Activated naive CD8-positive, alpha-beta T cell treated with anti-CD3 and anti-CD28 coated beads for 36 hours (primary cell): ENCODE data around the gene DLX4. TPM values are rescaled to one million over a fixed set of nuclear protein-coding genes. Genes with fewer than 3 reads are reported as not detected.
A peak's percentile ranks its signal among the peaks of the same experiment; 100 is the strongest.

Experiments used
- DNase-seq: peaks from one replicate; pipeline ENCODE4 v3.0.0; 2021
- H3K27ac Mint-ChIP-seq: one replicate; pipeline ENCODE4 v1.8.0; 2022; ENCODE audit warnings: mild to moderate bottlenecking, moderate library complexity, mixed read lengths
- H3K27me3 Mint-ChIP-seq: one replicate; pipeline ENCODE4 v1.8.0; 2022; ENCODE audit warnings: mild to moderate bottlenecking, mixed read lengths
- H3K36me3 Mint-ChIP-seq: one replicate; pipeline ENCODE4 v1.8.0; 2021; ENCODE audit warnings: mild to moderate bottlenecking, mixed read lengths
- H3K4me1 Mint-ChIP-seq: one replicate; pipeline ENCODE4 v1.8.0; 2021; ENCODE audit warnings: mixed read lengths
- H3K4me3 Mint-ChIP-seq: one replicate; pipeline ENCODE4 v1.8.0; 2022; ENCODE audit warnings: mild to moderate bottlenecking, moderate library complexity, mixed read lengths
- H3K9me3 Mint-ChIP-seq: one replicate; pipeline ENCODE4 v1.8.0; 2022; ENCODE audit warnings: mixed read lengths
- total RNA-seq, 2 experiments: library from RNA; stranded (reverse); gene quantifications; one replicate each; pipeline ENCODE4 v1.2.3, GENCODE V29; 2021

The DLX4 gene, protein sequence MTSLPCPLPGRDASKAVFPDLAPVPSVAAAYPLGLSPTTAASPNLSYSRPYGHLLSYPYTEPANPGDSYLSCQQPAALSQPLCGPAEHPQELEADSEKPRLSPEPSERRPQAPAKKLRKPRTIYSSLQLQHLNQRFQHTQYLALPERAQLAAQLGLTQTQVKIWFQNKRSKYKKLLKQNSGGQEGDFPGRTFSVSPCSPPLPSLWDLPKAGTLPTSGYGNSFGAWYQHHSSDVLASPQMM
- under 1 TPM; 0.62 to 0.70 TPM for total RNA-seq

DNA sequence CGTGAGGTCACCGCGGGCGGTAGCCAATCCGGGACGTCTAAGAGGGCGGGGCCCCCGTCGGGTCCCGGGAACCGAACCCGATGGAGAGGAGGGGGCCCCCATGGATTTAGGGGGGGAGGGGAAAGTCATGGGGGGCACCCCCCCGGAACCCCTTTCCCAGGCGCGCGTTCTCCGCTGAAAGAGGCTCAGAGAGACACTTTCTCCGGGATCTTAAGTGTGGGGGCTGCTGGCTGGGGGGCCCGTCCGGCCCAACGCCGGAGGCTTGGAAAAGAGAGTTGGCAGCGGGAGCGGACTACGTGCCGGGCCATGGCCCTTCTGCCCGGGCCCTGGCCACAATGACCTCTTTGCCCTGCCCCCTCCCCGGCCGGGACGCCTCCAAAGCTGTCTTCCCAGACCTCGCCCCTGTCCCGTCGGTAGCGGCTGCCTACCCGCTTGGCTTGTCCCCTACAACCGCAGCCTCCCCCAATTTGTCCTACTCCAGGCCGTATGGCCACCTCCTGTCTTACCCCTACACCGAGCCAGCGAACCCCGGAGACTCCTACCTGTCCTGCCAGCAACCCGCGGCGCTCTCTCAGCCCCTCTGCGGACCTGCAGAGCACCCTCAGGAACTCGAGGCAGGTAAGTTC lies at the start of gene DLX4:
Gene DLX4 (plus strand): TSS at position 57 of the 626 bp plus-strand sequence. CDS start 279 bp downstream, at position 336.
- H3K36me3 Mint-ChIP-seq: no peaks in the 10 kb centered on the region
- H3K4me3 Mint-ChIP-seq: peak within 1 kb of the TSS; percentile 87
- peaks cover 28% of the 10 kb centered on the region for H3K4me1 Mint-ChIP-seq
- peak within 1 kb of the TSS; percentile 79 for H3K27ac Mint-ChIP-seq
- no peaks in the 10 kb centered on the region for H3K9me3 Mint-ChIP-seq
- peaks cover 90% of the 10 kb centered on the region for H3K27me3 Mint-ChIP-seq
- DNase-seq: no peak

DNA sequence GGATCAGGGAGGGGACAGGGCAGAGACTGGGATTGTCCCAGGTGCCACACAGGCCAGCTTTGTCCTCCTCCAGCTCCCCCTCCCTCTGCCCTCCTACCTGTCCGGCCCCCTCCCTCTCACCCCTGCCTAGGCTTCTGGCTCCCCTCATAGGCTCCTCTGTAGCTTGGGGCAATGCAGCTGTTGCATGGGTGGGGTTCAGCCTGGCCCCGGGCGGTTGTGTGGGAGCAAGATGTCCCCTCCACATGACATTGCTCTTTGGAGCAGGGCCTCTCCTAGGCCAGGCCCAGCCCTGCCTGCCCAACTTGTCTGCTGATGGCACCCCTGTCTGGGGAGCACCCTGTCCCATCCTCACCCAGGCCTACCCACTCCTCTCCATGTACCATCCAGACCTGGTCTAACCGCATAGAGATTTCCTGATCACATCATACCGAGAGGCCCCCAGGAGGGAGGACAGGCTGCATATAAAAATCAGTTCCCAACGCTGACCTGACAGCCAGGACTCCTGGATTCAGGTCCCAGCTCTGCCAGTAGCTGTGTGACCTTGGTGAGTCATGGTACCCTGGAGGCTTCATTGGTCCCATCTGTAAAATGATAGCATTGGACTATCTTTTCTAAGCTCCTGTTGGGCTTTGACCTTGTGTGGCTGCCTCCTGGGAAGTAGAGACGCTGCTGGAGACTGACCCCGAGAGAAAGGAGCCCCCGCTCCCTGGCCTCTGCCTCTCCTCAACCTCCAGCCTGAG lies 48.8 kb upstream of the DLX4 start:
- Mint-ChIP-seq H3K27me3 (peaks cover 8% of the 10 kb centered on the region), H3K4me3 (no peak overlapping the region), H3K9me3 (no peaks in the 10 kb centered on the region), H3K4me1 (no peaks in the 10 kb centered on the region), H3K27ac (no peak overlapping the region), H3K36me3 (no peaks in the 10 kb centered on the region)
- DNase-seq: no peak

DNA sequence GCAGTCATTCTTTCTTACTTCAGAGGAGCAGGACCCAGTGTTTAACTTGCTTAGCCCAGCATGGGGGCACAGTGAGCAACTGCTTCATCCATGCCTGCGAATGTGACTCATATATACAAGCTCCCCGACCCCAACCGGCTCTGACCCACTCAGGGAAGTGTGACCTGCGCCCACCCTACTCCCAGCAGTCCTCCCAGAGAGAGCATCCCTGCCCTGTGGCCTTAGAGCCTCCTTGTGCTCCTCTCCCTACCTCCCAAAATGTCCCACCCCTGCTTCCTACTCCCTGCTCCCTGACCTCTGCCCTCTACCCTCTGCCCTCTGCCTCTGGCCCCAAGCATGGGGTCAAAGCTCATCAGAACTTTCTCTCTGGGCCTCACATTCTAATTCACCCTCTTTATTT lies 46.9 kb upstream of the DLX4 start:
- DNase-seq: no peak
- Mint-ChIP-seq H3K9me3 (no peaks in the 10 kb centered on the region), H3K4me1 (no peaks in the 10 kb centered on the region), H3K27ac (no peak overlapping the region), H3K4me3 (no peak overlapping the region), H3K27me3 (peaks cover 3% of the 10 kb centered on the region), H3K36me3 (no peaks in the 10 kb centered on the region)

DNA sequence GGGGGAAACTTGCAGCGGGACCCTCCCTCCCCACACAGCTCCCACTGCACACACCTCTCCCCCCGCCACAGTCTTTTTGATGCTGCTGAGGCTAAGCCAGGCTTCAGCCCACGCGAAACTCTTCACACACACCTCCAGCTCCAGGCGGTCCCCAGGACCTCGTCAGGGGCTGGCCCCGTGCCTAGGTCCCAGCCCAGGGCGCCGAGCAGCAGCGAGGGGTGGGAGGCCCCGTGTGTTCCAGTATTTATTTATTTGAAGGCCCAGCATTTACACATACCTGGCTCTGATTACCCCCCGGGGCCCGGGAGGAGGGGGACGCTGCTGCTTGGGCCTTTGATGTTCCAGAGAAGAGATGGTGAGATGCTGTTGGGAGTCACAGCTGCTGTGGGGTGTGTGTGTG lies 44.9 kb upstream of the DLX4 start:
- Mint-ChIP-seq H3K27ac (no peak overlapping the region), H3K36me3 (no peaks in the 10 kb centered on the region), H3K9me3 (no peaks in the 10 kb centered on the region), H3K4me3 (no peak overlapping the region), H3K4me1 (no peaks in the 10 kb centered on the region), H3K27me3 (peaks cover 9% of the 10 kb centered on the region)
- no peak for DNase-seq

DNA sequence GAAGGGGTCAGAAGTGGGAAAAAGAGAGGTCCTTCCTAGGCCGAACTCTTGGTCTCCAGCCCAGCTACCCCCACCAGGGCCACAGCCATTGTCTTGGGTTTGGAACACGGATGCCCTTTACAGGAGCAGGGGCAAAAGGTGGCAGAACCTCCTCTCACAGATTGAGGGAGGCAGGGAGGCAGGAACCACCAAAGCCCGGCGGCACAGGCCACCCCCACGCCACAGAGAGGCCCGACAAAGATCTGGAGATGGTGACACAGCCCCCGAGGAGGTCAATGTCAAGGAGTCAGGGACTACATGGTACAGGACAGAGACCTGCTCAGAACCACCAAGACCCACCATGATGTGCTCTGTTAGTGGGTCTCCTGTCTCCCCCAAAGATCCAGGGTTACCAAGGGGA lies 44.4 kb upstream of the DLX4 start:
- H3K27ac Mint-ChIP-seq: no peak overlapping the region
- no peak for DNase-seq
- H3K27me3 Mint-ChIP-seq: peaks cover 9% of the 10 kb centered on the region
- H3K4me1 Mint-ChIP-seq: no peaks in the 10 kb centered on the region
- no peaks in the 10 kb centered on the region for H3K9me3 Mint-ChIP-seq
- no peaks in the 10 kb centered on the region for H3K36me3 Mint-ChIP-seq
- no peak overlapping the region for H3K4me3 Mint-ChIP-seq

DNA sequence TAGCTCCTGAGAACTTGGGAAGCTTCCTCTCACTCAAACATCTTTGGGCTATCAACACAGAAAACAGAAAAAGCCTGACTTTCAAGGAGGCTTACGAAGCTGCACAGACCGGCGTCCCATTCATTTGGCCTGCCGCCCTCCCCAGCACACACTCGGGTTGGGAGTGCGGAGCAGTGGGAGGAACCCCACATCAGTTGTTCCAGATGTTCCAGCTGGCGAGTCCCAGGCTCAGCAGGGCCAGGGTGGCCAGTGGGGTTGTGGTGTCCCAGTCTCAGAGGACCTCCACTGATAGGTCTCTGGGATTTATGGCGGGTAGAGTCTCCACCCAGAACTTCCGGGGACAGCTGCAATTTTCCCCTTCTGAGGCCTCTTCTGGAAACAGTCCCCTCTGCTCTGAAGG lies 43.1 kb upstream of the DLX4 start:
- Mint-ChIP-seq H3K4me1 (no peaks in the 10 kb centered on the region), H3K27me3 (peaks cover 18% of the 10 kb centered on the region), H3K36me3 (no peaks in the 10 kb centered on the region), H3K27ac (no peak overlapping the region), H3K9me3 (no peaks in the 10 kb centered on the region), H3K4me3 (no peak overlapping the region)
- DNase-seq: no peak

DNA sequence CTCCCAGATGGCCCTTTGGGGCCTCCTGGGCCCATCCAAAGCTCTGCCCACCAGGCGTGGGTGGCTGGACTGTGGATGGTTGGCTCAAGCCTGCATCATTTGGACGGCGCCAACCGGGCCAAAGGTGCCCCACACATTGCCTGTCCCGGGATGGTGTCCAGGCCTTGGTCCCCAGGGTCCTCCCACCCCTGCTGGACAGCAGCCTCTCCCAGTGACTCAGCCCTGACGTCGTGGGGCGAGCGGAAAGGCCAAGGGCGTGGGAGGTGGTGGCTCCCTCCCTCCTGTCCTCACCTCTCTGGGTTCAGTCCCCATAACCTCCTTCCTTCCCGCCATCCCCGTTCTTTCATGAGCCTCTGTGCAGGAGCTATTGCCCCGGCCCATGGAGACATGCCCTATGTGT lies 42.1 kb upstream of the DLX4 start:
- Mint-ChIP-seq H3K36me3 (no peaks in the 10 kb centered on the region), H3K27me3 (peaks cover 24% of the 10 kb centered on the region), H3K27ac (no peak overlapping the region), H3K9me3 (no peaks in the 10 kb centered on the region), H3K4me3 (no peak overlapping the region), H3K4me1 (no peaks in the 10 kb centered on the region)
- DNase-seq: no peak

DNA sequence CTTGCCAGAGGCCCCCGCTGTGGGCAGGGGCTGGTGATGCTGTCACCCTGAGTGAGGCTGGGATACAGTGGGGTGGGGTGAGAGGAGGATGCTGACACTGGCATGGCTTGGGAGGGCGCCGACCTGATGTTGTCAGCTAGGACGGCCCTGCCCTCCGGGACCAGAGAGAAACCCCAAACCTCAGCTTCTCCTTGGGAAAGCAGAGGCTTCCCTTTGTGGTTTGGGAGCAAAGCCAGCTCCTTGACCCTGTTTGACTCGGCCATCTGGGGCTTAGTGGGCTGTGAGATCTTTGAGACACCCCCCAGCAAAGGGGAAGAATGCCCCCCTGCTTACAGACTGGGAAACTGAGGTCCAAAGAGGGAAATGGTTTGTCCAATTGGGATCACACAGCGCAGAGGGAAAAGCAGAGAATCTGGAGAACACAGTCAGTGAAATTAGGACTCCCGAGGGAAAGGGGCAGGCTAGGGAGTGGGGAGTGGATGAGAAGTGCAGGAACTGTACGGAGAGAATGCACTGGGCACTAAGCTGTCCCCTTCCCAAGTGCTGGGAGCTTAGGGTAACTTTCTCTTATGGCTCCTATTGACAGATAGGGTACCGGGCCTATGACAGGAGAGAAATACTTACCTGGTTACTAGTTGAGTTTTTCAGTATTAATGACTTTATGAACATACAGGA lies 40.7 kb upstream of the DLX4 start:
- Mint-ChIP-seq H3K4me1 (no peaks in the 10 kb centered on the region), H3K27ac (no peak overlapping the region), H3K36me3 (no peaks in the 10 kb centered on the region), H3K4me3 (no peak overlapping the region), H3K9me3 (no peaks in the 10 kb centered on the region), H3K27me3 (peaks cover 27% of the 10 kb centered on the region)
- no peak for DNase-seq

DNA sequence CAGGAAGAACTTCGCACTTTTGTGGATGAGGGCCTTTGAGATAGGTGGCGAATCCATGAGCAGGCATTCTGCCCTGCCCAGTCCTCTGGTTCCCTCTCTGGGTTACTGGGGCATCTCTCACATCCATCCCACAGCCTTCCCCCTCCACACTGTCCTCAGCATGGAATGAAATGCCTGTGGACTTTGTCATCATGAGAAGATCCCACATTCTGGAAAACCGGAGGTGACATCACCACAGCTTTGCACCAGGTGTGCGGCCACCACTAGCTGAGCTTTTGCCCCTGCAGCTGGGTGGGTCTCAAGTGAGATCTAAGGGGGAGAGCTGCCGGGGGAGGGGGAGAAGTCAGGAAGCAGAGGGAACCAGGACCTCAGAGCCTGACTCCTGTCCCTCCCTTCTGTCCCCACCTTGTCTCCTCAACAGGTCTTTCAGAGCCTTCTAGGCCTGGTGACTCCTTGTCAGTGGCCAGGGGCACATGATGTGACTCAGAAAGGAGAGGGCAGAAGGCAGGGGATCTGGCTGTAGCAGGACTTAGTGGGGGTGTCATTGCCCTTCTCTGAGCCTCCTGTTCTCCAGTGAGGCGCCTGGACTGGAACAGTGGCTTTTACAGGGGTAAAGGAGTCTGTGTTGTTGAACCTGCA lies 40.0 kb upstream of the DLX4 start:
- peaks cover 31% of the 10 kb centered on the region for H3K27me3 Mint-ChIP-seq
- no peaks in the 10 kb centered on the region for H3K4me1 Mint-ChIP-seq
- no peak for DNase-seq
- no peaks in the 10 kb centered on the region for H3K36me3 Mint-ChIP-seq
- H3K27ac Mint-ChIP-seq: no peak overlapping the region
- no peaks in the 10 kb centered on the region for H3K9me3 Mint-ChIP-seq
- no peak overlapping the region for H3K4me3 Mint-ChIP-seq

DNA sequence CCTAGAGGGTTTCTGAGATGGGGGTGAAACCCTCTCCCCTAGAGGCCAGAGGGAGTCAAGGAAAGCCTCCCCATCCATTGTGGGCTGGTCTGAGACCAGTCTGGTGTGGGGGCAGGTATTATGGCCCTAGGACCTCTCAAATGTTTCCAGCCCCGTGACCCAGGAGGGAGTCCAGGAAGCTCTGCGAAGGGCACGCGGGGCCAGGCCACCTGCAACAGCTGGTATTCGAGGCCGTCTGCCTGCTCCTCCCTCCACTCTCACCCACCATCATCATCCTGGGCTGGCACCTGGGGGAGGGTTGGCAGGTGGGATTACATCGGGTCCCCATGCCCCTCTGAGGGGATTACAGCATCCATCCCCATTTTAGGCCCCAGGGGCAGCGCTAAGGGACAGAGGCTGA lies 38.1 kb upstream of the DLX4 start:
- Mint-ChIP-seq H3K9me3 (no peaks in the 10 kb centered on the region), H3K27ac (no peak overlapping the region), H3K36me3 (no peaks in the 10 kb centered on the region), H3K27me3 (peaks cover 38% of the 10 kb centered on the region), H3K4me3 (no peak overlapping the region), H3K4me1 (no peaks in the 10 kb centered on the region)
- no peak for DNase-seq

DNA sequence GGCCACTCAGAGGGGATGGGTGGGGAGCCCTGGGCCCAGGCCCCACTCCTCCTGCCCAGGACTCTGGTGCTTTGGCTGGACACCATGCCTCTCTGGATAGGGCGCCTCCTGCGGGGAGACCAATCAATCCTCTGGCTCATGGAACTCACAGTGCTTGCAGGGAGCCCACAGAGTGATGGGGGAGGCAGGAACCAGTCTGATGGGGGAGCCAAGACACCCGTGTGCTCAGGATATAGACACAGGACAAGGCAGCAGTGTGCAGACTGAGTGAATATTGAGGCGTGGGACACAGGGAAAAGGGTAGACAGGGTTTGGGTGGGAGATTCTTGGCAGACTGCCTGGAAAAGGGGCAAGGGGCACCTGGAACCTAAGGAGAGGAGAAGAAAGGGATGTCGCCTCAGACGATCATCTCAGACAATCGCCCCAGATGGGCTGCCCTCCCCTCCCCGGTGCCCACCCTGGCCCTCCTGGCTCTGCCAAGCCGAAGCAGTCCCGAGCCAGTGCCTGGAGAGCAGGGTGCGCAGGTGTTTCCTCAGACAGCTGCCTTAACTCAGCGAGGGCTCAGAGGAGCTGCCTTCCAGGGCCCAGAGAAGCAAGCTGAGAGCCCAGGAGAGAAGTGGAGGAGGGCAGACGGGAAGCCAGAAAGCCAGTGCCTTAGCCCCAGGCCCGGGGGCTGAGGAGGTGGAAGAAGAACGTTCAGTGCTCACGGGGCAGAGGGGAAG lies 37.4 kb upstream of the DLX4 start:
- no peaks in the 10 kb centered on the region for H3K4me1 Mint-ChIP-seq
- peaks cover 45% of the 10 kb centered on the region for H3K27me3 Mint-ChIP-seq
- H3K27ac Mint-ChIP-seq: no peak overlapping the region
- no peaks in the 10 kb centered on the region for H3K9me3 Mint-ChIP-seq
- H3K4me3 Mint-ChIP-seq: no peak overlapping the region
- DNase-seq: no peak
- no peaks in the 10 kb centered on the region for H3K36me3 Mint-ChIP-seq

DNA sequence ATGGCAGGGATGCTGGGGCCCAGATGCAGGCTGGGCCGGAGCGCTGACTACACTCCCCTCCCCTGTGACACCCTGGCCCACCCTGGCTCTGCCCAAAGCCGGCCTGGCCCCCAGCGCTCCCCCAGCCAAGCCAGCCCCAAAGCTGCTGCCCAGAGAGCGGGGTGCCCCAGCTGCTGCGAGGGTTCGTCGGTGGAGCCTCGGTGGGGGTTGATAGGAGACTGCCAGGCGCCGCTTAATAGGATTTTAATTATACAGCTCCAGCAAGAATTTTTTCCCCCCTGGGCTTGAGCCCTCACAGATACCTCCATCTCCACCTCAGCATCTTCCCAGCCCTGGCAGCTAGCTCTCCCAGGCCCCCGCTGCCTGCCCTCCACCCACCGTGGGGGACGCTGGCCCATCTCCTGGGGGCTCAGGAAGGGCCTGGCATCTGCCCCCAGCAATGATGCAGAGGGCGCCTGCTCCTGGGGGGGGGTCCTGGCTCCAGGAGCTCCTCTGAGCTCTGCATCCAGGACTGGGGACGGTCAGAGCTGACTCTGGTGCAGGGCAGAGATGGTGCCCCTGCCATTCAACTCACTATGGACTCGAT lies 36.8 kb upstream of the DLX4 start:
- Mint-ChIP-seq H3K4me1 (no peaks in the 10 kb centered on the region), H3K4me3 (no peak overlapping the region), H3K27ac (no peak overlapping the region), H3K9me3 (no peaks in the 10 kb centered on the region), H3K27me3 (peaks cover 45% of the 10 kb centered on the region), H3K36me3 (no peaks in the 10 kb centered on the region)
- DNase-seq: no peak

DNA sequence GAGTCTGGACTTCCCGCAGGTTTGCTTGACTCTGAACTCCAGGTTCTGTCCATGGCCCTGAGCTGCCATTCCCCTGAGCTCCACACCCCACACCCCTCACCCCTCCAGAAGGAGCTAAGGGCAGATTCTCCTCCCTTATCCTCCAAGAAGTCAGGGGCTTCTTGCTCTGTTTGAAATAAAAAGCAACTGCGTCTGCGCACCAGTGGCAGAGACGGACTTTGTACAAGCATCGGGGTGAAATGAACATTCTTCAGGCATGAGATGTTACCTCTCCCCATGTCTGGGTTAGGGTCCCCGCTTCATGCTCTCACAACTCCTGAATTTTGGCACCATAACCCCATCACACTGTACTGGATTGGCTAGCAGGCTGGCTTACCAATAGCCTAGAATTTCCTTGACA lies 36.1 kb upstream of the DLX4 start:
- H3K9me3 Mint-ChIP-seq: no peaks in the 10 kb centered on the region
- H3K4me1 Mint-ChIP-seq: no peaks in the 10 kb centered on the region
- DNase-seq: no peak
- H3K36me3 Mint-ChIP-seq: no peaks in the 10 kb centered on the region
- H3K27ac Mint-ChIP-seq: no peak overlapping the region
- peaks cover 44% of the 10 kb centered on the region for H3K27me3 Mint-ChIP-seq
- H3K4me3 Mint-ChIP-seq: no peak overlapping the region

DNA sequence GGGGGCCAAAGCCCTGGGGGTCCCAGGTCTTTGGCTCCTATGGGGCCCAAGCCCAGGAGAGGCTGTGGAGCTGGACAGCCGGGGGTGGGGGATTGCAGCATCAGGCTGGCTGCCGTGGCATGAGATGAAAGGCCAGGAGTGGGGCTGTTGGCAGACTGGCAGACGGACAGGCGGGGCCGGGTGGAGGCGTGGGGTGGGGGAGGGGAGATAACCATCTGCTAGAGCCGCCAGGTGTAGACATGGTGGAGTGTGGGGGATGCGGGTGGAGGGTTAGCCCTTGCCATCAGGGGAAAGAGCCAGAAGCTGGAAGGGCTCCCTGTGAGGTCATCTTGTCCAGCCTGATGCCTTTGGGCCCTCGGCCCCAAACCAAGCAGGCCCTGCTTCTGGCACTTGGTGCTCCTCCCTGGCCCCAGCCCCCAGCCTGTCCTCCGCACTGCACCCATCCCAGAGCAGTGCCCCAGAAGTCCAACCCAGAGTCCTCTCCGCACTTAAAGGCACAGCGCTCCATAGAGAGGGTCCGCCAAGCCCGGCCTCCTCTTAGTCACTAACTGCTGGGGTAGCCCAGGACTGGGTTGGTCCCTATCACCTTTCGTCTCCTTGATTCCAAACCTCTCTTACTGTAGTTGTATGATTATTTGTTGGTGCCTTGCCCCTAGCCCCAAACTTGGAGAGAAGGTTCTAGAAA lies 33.3 kb upstream of the DLX4 start:
- Mint-ChIP-seq H3K27ac (no peak overlapping the region), H3K4me1 (no peaks in the 10 kb centered on the region)

More for the DNA sequence above, 33.3 kb upstream of the DLX4 start:
- DNase-seq: no peak
- Mint-ChIP-seq H3K9me3 (no peaks in the 10 kb centered on the region), H3K4me3 (no peak overlapping the region), H3K27me3 (peaks cover 37% of the 10 kb centered on the region), H3K36me3 (no peaks in the 10 kb centered on the region)
